Natural killer cell (primary cell): ENCODE results near the gene GNG12. TPM values are rescaled to one million over a fixed set of nuclear protein-coding genes. Genes with fewer than 3 reads are reported as not detected.

ENCODE experiments used
- ATAC-seq, 3 donors: fragments of 150-1000 bp in 2 of 3; fragments of 200-7000 bp in 1 of 3; cut with Tn5 transposase; 1 replicate in 1 of 3; 2 replicates in 2 of 3; pipeline ENCODE4 v1.10.0; 2021; ENCODE audit warnings: mild to moderate bottlenecking in 2 of 3, moderate library complexity in 2 of 3
- DNase-seq, 2 donors: peaks; one replicate each; pipeline versions ENCODE4 v3.0.0 to v3.0.0-alpha.2; 2013 to 2021; ENCODE audit warnings: mixed read lengths in 1 of 2
- H3K27ac ChIP-seq: one replicate; pipeline ENCODE4 v1.5.1; 2013; ENCODE audit warnings: mild to moderate bottlenecking, low read length
- H3K27me3 ChIP-seq: one replicate; pipeline ENCODE4 v1.6.1; 2013; ENCODE audit warnings: low read length; ENCODE audit not compliant: control insufficient read depth, insufficient read depth
- H3K36me3 ChIP-seq: one replicate; pipeline ENCODE4 v1.6.1; 2013; ENCODE audit warnings: low read length; ENCODE audit not compliant: control insufficient read depth, insufficient read depth
- H3K4me1 ChIP-seq: one replicate; pipeline ENCODE4 v1.6.1; 2013; ENCODE audit warnings: low read length; ENCODE audit not compliant: control insufficient read depth, insufficient read depth
- H3K4me3 ChIP-seq: one replicate; pipeline ENCODE4 v1.5.1; 2013; ENCODE audit warnings: low read length
- H3K9me3 ChIP-seq: one replicate; pipeline ENCODE4 v1.6.1; 2013; ENCODE audit warnings: low read length; ENCODE audit not compliant: control insufficient read depth, insufficient read depth
- H3K27ac Mint-ChIP-seq, 2 donors: one replicate each; pipeline ENCODE4 v1.8.0; 2022; ENCODE audit warnings: mild to moderate bottlenecking in 2 of 2, mixed read lengths in 2 of 2, moderate library complexity in 1 of 2
- H3K27me3 Mint-ChIP-seq, 2 donors: one replicate each; pipeline ENCODE4 v1.8.0; 2022; ENCODE audit warnings: low read depth in 2 of 2, mixed read lengths in 2 of 2
- H3K36me3 Mint-ChIP-seq: one replicate; pipeline ENCODE4 v1.8.0; 2022; ENCODE audit warnings: mixed read lengths
- H3K4me1 Mint-ChIP-seq, 2 donors: one replicate each; pipeline ENCODE4 v1.8.0; 2022; ENCODE audit warnings: mixed read lengths in 2 of 2
- H3K4me3 Mint-ChIP-seq: one replicate; pipeline ENCODE4 v1.8.0; 2022; ENCODE audit warnings: mild to moderate bottlenecking, moderate library complexity, mixed read lengths
- H3K9me3 Mint-ChIP-seq, 2 donors: one replicate each; pipeline ENCODE4 v1.8.0; 2022; ENCODE audit warnings: mixed read lengths in 2 of 2
- CTCF ChIP-seq: fragments of 200-600 bp; IDR thresholded peaks from one replicate; pipeline ENCODE4 v1.8.0; 2022; ENCODE audit warnings: antibody characterized with exemption
- WGBS: methylation state at CpG from one replicate; pipeline ENCODE4 v1.1.7; 2013; ENCODE audit warnings: missing lambda C conversion rate; ENCODE audit not compliant: insufficient coverage; 5-methylcytosine and 5-hydroxymethylcytosine counted together
- intact Hi-C: fragments of 100-400 bp; cut with micrococcal nuclease; formaldehyde crosslinking; loops from one replicate; pipeline ENCODE4 v1.14.2; 2022
- total RNA-seq, 4 donors: library from RNA; stranded (reverse); fragments of 120-200 nt in 1 of 4; gene quantifications; one replicate each; pipeline versions ENCODE4 v1.2.3 to v1.2.4, GENCODE V29; 2013 to 2022

GNG12 gene
- total RNA-seq, 3 donors from 2014 or later (not counting 1 experiment from before 2014, with no cell fraction given), result not detected

DNA sequence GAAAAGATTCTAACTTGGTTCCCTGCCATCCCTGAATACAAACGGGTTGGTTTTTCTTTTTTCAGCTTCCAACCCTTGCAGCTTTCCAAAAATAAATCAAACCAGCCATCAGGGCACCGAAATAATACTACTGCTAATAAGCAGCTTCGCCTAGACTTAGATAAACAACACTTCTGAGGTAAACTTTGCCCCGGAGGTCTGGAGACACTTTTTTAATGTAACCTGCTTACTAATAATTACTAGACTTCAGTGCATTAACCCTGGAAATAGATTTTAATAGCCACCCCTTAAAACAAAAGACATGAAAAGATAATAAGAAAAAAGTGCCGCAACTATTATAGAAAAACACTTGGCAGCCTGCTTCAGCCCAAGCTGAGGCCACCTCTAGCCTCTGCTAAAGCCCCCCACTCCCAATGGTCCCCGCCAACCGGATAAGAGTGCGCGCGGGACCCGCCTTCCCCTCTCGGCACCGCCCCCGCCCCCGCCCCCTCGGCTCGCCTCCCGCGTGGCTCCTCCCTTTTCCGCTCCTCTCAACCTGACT, 148.7 kb downstream of the GNG12 start:
- H3K27ac ChIP-seq, result no peak overlapping the region
- under 1% methylated on average over 20 of the region's 20 CpGs for WGBS
- TF ChIP-seq CTCF, result no peak

DNA sequence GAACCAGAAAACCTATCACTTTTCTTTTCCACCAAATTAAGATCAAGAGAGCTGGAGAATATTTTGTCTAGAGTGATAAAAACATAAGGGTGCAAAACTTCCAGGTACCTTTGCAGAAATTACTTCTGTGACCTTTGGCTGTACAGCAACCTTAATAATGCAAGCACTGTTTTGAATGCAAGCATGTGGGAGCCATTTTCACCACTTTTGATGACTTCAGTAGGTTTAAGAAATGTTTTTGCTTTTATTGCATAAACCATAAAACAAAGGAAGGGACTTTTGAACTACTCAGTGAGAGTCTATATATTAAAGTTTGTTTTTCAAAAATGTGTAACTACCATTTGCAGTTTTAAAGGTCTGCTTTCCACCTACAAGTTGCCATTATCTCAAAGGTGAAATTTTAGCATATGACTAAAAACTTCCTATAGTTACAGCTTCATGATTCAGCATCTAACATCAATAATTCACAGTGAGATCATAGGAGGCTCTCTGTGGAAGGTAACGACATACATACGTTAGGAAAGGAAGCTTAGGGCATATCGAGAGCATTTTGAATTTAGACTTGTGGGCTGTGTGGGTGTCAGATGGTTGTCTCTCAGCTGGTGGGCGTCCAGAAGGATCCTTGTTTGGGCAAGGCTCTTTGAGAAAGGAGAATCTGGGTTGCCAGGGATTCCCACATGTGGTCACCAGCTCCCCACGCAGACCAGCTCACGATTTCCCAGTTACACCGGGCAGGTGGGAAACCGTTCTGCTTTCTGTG, 149.3 kb downstream of the GNG12 start:
- Histone ChIP-seq H3K36me3 (peaks cover 5% of the 10 kb centered on the region), H3K4me1 (peaks cover 14% of the 10 kb centered on the region), H3K9me3 (no peaks in the 10 kb centered on the region), H3K4me3 (no peak overlapping the region), H3K27ac (no peak overlapping the region), H3K27me3 (no peaks in the 10 kb centered on the region)
- H3K36me3 Mint-ChIP-seq, result no peaks in the 10 kb centered on the region
- H3K9me3 Mint-ChIP-seq, result no peaks in the 10 kb centered on the region
- no peak for TF ChIP-seq CTCF
- peak overlapping the region; percentile 13 to 94 for H3K27ac Mint-ChIP-seq
- 7% methylated on average over 8 of the region's 8 CpGs for WGBS
- no peaks in the 10 kb centered on the region for H3K27me3 Mint-ChIP-seq
- peak overlapping the region; percentile 96 for H3K4me3 Mint-ChIP-seq
- DNase-seq, result peak in 1 of 2 donors; percentile 45
- ATAC-seq, result no peak
- intact Hi-C loops, result loop anchor here (10.0 kb wide), 1 partner anchor 349 kb away; no protein-coding TSS in a partner anchor
- H3K4me1 Mint-ChIP-seq, result peaks cover 24 to 32% of the 10 kb centered on the region in 2 donors

More for the DNA sequence above, 148.7 kb downstream of the GNG12 start:
- H3K27me3 ChIP-seq, result no peaks in the 10 kb centered on the region
- H3K9me3 Mint-ChIP-seq, result no peaks in the 10 kb centered on the region
- H3K9me3 ChIP-seq, result no peaks in the 10 kb centered on the region
- H3K27ac Mint-ChIP-seq, result peak overlapping the region; percentile 81 to 94
- peaks cover 5% of the 10 kb centered on the region for H3K36me3 ChIP-seq
- H3K27me3 Mint-ChIP-seq, result no peaks in the 10 kb centered on the region
- peak overlapping the region; percentile 96 for H3K4me3 Mint-ChIP-seq
- no peaks in the 10 kb centered on the region for H3K36me3 Mint-ChIP-seq
- intact Hi-C loops, result loop anchor here (1.0 to 10.0 kb wide), 4 partner anchors 254 to 757 kb away; partner anchors contain the start of gene SERBP1
- H3K4me1 ChIP-seq, result peaks cover 14% of the 10 kb centered on the region
- DNase-seq, result no peak
- peak overlapping the region; percentile 26 for H3K4me3 ChIP-seq
- peaks cover 24 to 32% of the 10 kb centered on the region in 2 donors for H3K4me1 Mint-ChIP-seq
- no peak for ATAC-seq

GRCh38 chr1:67683316-67683715, 150.0 kb downstream of the GNG12 start:
- Histone ChIP-seq H3K27ac (no peak overlapping the region), H3K9me3 (no peaks in the 10 kb centered on the region), H3K4me1 (peaks cover 14% of the 10 kb centered on the region), H3K4me3 (no peak overlapping the region), H3K27me3 (no peaks in the 10 kb centered on the region), H3K36me3 (peaks cover 5% of the 10 kb centered on the region)
- Mint-ChIP-seq H3K27ac (no peak overlapping the region), H3K4me1 (peaks cover 24 to 32% of the 10 kb centered on the region in 2 donors), H3K4me3 (peak overlapping the region; percentile 18), H3K9me3 (no peaks in the 10 kb centered on the region), H3K36me3 (no peaks in the 10 kb centered on the region), H3K27me3 (no peaks in the 10 kb centered on the region)
- no peak for TF ChIP-seq CTCF
- 95% methylated on average over 3 of the region's 3 CpGs for WGBS
- no peak for ATAC-seq
- intact Hi-C loops, result loop anchor here (10.0 kb wide), 1 partner anchor 349 kb away; no protein-coding TSS in a partner anchor
- no peak for DNase-seq
